Endothelial cell (in vitro differentiated cells): Measurements from ENCODE around the gene RPL37A. TPM values are rescaled to one million over a fixed set of nuclear protein-coding genes. Genes with fewer than 3 reads are reported as not detected.

Experiments used
- DNase-seq: peaks from one replicate; pipeline ENCODE4 v3.0.0; 2021; ENCODE audit warnings: low spot score
- H3K27ac Mint-ChIP-seq: one replicate; pipeline ENCODE4 v1.8.0; 2021; ENCODE audit warnings: mixed read lengths, inconsistent platforms; ENCODE audit not compliant: unreplicated experiment
- H3K27me3 Mint-ChIP-seq: one replicate; pipeline ENCODE4 v1.8.0; 2021; ENCODE audit warnings: mild to moderate bottlenecking, moderate library complexity, mixed read lengths, inconsistent platforms; ENCODE audit not compliant: unreplicated experiment
- H3K36me3 Mint-ChIP-seq: one replicate; pipeline ENCODE4 v1.8.0; 2021; ENCODE audit warnings: mild to moderate bottlenecking, low read depth, mixed read lengths, inconsistent platforms; ENCODE audit not compliant: unreplicated experiment
- H3K4me1 Mint-ChIP-seq: one replicate; pipeline ENCODE4 v1.8.0; 2021; ENCODE audit warnings: mild to moderate bottlenecking, mixed read lengths, inconsistent platforms; ENCODE audit not compliant: unreplicated experiment
- H3K4me3 Mint-ChIP-seq: one replicate; pipeline ENCODE4 v1.8.0; 2021; ENCODE audit warnings: mild to moderate bottlenecking, mixed read lengths, inconsistent platforms; ENCODE audit not compliant: unreplicated experiment
- H3K9me3 Mint-ChIP-seq: one replicate; pipeline ENCODE4 v1.8.0; 2021; ENCODE audit warnings: mixed read lengths, inconsistent platforms; ENCODE audit not compliant: unreplicated experiment
- total RNA-seq: library from RNA; stranded (reverse); fragmentation: NEBNext Ultra II Directional; extraction: Animal tissue kit (Norgen Biotek cat#: 25700); gene quantifications from one replicate; pipeline ENCODE4 v1.2.1, GENCODE V29; 2021; ENCODE audit not compliant: unreplicated experiment
- TF ChIP-seq, protein P1 (sequence below): fragments of 200-600 bp; sonication (generic); IDR thresholded peaks from one replicate; pipeline ENCODE4 v1.5.0; 2021; ENCODE audit warnings: antibody characterized with exemption; ENCODE audit not compliant: unreplicated experiment

The RPL37A gene
- total RNA-seq, 1 donor from 2014 or later, result 2,729 TPM

DNA sequence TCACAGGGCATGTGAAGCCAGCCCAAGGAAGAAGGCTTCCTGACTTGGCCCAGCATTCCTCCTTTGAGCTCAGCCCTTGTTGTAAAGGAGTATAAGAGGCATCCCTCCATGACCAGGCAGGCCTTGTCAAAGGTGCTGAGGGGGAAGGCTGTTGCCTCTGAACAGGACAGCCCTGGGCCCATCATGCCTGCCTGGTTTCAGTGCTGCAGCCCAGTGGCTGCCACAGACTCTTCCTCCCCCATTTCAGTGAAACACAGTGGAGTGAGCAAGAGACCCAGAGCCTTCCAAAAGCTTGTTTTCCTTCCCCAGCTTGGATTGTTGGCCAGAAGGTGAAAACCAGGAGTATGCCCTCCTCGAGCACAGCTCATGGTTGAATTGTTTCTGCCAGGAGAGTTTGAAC is 19.9 kb upstream of the RPL37A start:
- H3K4me3 Mint-ChIP-seq, result no peak overlapping the region
- H3K4me1 Mint-ChIP-seq, result peaks cover 29% of the 10 kb centered on the region
- no peak for DNase-seq
- H3K27ac Mint-ChIP-seq, result no peak overlapping the region
- H3K36me3 Mint-ChIP-seq, result peaks cover 22% of the 10 kb centered on the region
- no peaks in the 10 kb centered on the region for H3K9me3 Mint-ChIP-seq
- TF ChIP-seq, protein P1, sequence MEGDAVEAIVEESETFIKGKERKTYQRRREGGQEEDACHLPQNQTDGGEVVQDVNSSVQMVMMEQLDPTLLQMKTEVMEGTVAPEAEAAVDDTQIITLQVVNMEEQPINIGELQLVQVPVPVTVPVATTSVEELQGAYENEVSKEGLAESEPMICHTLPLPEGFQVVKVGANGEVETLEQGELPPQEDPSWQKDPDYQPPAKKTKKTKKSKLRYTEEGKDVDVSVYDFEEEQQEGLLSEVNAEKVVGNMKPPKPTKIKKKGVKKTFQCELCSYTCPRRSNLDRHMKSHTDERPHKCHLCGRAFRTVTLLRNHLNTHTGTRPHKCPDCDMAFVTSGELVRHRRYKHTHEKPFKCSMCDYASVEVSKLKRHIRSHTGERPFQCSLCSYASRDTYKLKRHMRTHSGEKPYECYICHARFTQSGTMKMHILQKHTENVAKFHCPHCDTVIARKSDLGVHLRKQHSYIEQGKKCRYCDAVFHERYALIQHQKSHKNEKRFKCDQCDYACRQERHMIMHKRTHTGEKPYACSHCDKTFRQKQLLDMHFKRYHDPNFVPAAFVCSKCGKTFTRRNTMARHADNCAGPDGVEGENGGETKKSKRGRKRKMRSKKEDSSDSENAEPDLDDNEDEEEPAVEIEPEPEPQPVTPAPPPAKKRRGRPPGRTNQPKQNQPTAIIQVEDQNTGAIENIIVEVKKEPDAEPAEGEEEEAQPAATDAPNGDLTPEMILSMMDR, result no peak
- peaks cover 1% of the 10 kb centered on the region for H3K27me3 Mint-ChIP-seq

GRCh38 chr2:216480221-216480620 is 18.4 kb upstream of the RPL37A start:
- Mint-ChIP-seq H3K4me1 (peaks cover 23% of the 10 kb centered on the region), H3K27me3 (peaks cover 3% of the 10 kb centered on the region), H3K36me3 (peaks cover 25% of the 10 kb centered on the region), H3K27ac (no peak overlapping the region), H3K9me3 (no peaks in the 10 kb centered on the region), H3K4me3 (peak overlapping the region; percentile 45)
- TF ChIP-seq, protein P1, result no peak
- no peak for DNase-seq

DNA sequence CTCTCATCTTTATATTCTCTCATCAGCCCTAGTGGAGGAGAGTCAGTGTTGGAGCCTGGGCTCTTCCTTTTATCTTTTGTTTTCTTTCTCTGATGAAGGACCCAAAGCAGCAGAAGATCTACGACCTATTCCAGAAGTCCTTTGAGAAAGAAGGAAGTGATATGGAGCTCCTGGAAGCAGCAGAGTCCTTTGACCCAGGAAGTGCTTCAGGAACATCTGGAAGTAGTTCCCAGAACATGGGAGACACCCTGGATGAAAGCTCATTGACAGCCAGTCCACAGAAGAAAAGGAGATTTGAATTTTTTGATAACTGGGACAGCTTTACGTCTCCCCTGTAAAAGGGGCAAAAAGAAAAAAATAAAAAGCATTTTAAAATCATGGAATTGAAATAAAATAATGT is 16.0 kb upstream of the RPL37A start:
- no peak for DNase-seq
- Mint-ChIP-seq H3K27me3 (peaks cover 3% of the 10 kb centered on the region), H3K4me3 (no peak overlapping the region), H3K4me1 (peaks cover 34% of the 10 kb centered on the region), H3K27ac (no peak overlapping the region), H3K36me3 (peaks cover 23% of the 10 kb centered on the region), H3K9me3 (no peaks in the 10 kb centered on the region)
- TF ChIP-seq, protein P1, result no peak

DNA sequence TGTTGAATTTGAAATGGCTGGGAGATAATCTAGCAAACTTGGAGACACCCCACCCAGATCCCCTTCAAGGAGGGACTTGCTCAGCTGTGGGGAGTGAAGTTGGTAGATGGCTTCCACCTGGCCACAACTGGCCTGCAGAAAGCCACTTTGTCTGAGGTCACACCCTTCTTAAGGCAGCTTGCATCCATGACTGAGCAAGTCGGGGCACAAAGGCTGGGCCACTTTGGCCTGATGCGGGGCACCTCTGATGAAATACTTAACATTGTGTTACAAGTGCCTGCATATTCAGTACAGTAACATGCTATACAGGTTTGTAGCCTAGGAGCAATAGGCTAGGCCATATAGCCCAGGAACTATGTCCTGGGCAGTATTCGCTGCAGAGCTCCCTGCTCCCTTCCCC is 13.4 kb upstream of the RPL37A start:
- Mint-ChIP-seq H3K4me3 (no peak overlapping the region), H3K27me3 (peaks cover 3% of the 10 kb centered on the region), H3K4me1 (peaks cover 32% of the 10 kb centered on the region), H3K9me3 (no peaks in the 10 kb centered on the region), H3K27ac (no peak overlapping the region), H3K36me3 (peaks cover 14% of the 10 kb centered on the region)
- no peak for DNase-seq
- TF ChIP-seq, protein P1, result no peak

GRCh38 chr2:216485745-216486144 is 12.9 kb upstream of the RPL37A start:
- peaks cover 32% of the 10 kb centered on the region for H3K4me1 Mint-ChIP-seq
- DNase-seq, result no peak
- TF ChIP-seq, protein P1, result no peak
- peaks cover 10% of the 10 kb centered on the region for H3K36me3 Mint-ChIP-seq
- peak overlapping the region; percentile 81 for H3K27ac Mint-ChIP-seq
- peaks cover 3% of the 10 kb centered on the region for H3K27me3 Mint-ChIP-seq
- H3K4me3 Mint-ChIP-seq, result no peak overlapping the region
- H3K9me3 Mint-ChIP-seq, result no peaks in the 10 kb centered on the region
